ENCODE results near the gene AKNAD1.

- TF ChIP-seq EP300 (IDR thresholded peaks at IDR 0.05; ENCODE audit: low read depth in 2 of 2, low read length in 2 of 2), result no peak
- TF ChIP-seq EP300 (CRISPR knock-in tag; IDR thresholded peaks at IDR 0.05; ENCODE audit: borderline replicate concordance), result no peak
- TF ChIP-seq JUN (CRISPR knock-in tag; IDR thresholded peaks at IDR 0.05), result no peak
- TF ChIP-seq ZBTB40 (IDR thresholded peaks at IDR 0.05), result no peak
- no peak for TF ChIP-seq ZBTB40 (CRISPR knock-in tag; IDR thresholded peaks at IDR 0.05)
- no peak for TF ChIP-seq ZNF407 (CRISPR knock-in tag; IDR thresholded peaks at IDR 0.05; ENCODE audit: not compliant biosample characterization)
- TF ChIP-seq, protein P1, sequence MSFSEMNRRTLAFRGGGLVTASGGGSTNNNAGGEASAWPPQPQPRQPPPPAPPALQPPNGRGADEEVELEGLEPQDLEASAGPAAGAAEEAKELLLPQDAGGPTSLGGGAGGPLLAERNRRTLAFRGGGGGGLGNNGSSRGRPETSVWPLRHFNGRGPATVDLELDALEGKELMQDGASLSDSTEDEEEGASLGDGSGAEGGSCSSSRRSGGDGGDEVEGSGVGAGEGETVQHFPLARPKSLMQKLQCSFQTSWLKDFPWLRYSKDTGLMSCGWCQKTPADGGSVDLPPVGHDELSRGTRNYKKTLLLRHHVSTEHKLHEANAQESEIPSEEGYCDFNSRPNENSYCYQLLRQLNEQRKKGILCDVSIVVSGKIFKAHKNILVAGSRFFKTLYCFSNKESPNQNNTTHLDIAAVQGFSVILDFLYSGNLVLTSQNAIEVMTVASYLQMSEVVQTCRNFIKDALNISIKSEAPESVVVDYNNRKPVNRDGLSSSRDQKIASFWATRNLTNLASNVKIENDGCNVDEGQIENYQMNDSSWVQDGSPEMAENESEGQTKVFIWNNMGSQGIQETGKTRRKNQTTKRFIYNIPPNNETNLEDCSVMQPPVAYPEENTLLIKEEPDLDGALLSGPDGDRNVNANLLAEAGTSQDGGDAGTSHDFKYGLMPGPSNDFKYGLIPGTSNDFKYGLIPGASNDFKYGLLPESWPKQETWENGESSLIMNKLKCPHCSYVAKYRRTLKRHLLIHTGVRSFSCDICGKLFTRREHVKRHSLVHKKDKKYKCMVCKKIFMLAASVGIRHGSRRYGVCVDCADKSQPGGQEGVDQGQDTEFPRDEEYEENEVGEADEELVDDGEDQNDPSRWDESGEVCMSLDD (CRISPR knock-in tag; IDR thresholded peaks at IDR 0.05; ENCODE audit: borderline replicate concordance), result no peak
- TF ChIP-seq TCF7L2 (IDR thresholded peaks at IDR 0.05; ENCODE audit: low read depth, low read length), result no peak
- no peak for TF ChIP-seq KLF13 (CRISPR knock-in tag; IDR thresholded peaks at IDR 0.05)
- no peak for TF ChIP-seq SMARCC2 (IDR thresholded peaks at IDR 0.05)
- TF ChIP-seq, protein P2, sequence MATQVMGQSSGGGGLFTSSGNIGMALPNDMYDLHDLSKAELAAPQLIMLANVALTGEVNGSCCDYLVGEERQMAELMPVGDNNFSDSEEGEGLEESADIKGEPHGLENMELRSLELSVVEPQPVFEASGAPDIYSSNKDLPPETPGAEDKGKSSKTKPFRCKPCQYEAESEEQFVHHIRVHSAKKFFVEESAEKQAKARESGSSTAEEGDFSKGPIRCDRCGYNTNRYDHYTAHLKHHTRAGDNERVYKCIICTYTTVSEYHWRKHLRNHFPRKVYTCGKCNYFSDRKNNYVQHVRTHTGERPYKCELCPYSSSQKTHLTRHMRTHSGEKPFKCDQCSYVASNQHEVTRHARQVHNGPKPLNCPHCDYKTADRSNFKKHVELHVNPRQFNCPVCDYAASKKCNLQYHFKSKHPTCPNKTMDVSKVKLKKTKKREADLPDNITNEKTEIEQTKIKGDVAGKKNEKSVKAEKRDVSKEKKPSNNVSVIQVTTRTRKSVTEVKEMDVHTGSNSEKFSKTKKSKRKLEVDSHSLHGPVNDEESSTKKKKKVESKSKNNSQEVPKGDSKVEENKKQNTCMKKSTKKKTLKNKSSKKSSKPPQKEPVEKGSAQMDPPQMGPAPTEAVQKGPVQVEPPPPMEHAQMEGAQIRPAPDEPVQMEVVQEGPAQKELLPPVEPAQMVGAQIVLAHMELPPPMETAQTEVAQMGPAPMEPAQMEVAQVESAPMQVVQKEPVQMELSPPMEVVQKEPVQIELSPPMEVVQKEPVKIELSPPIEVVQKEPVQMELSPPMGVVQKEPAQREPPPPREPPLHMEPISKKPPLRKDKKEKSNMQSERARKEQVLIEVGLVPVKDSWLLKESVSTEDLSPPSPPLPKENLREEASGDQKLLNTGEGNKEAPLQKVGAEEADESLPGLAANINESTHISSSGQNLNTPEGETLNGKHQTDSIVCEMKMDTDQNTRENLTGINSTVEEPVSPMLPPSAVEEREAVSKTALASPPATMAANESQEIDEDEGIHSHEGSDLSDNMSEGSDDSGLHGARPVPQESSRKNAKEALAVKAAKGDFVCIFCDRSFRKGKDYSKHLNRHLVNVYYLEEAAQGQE (IDR thresholded peaks at IDR 0.05; ENCODE audit: borderline replicate concordance in 1 of 2, low read depth in 1 of 2, low read length in 2 of 2), result no peak
- TF ChIP-seq PAX8 (CRISPR knock-in tag; IDR thresholded peaks at IDR 0.05; ENCODE audit: borderline replicate concordance), result no peak
- no peak for TF ChIP-seq MEF2D (CRISPR knock-in tag; IDR thresholded peaks at IDR 0.05)
Observed at GRCh38 chr1:108881369-108881768, 24.5 kb upstream of the AKNAD1 start.
